Activated gamma-delta T cell treated with Interleukin-2 at 50 U/mL for 16 hours (primary cell): ENCODE data around the gene ZNF800.

Experiments
- DNase-seq: peaks from one replicate; pipeline ENCODE4 v3.0.0-alpha.2; 2020

ZNF800 gene

DNA sequence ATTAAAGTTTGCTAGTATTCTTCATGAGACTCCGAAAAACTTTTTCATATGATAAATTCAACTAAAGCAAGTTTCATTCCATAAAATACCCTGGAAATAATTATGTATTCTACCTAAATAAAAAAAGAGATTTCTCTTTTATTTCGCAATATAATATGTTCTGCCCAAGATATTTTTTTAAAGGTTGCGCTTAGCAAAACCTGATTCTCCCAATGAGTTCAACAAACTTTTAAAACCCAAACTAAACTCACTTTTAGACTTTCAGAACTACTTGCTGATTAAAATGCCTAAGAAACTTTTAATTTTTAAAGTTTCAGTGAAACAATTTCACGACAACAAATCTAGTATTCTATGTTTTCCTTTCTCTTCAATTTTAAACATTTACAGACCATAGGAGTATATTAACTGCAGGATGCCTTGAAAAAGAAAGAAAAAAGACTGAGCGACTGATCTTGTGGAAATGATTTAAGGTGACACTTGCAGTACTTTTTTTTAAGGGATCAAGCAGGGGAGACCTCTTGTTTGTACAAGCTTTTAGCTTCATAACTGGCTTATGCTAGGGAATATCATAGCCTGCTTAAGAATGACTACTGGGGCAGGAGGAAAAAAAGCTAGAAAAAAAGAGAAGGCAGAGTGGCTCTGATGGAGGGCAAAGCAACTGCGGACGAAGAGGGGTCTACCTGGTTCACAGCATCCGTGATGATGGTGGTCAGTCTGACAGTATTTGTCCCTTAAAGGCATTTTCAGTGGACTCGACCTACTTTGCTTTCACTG, 1.5 kb downstream of the ZNF800 start:
- DNase-seq: no peak

GRCh38 chr7:127390186-127390816, 2.2 kb downstream of the ZNF800 start:
- DNase-seq: no peak

- no peak for DNase-seq
Measured at GRCh38 chr7:127389321-127389720, 3.2 kb downstream of the ZNF800 start.

DNA sequence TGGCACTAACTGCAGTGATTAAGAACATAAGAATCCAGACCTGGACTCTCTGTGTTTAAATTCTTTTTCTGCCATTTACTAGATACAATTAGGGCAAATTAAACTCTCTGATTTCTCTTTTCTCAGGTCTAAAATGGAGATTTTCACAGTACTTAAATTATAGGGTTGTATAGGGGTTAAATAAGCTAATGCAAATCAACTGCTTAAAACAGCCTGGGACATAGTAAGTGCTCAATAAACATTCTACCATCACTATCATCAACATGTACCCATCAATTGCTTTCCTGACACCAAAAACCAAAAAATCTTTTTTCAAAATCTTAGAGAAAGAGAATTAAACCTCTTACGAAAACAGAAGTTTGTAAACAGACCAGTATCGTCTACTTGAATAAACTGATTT, 4.5 kb downstream of the ZNF800 start:
- DNase-seq: no peak

DNA sequence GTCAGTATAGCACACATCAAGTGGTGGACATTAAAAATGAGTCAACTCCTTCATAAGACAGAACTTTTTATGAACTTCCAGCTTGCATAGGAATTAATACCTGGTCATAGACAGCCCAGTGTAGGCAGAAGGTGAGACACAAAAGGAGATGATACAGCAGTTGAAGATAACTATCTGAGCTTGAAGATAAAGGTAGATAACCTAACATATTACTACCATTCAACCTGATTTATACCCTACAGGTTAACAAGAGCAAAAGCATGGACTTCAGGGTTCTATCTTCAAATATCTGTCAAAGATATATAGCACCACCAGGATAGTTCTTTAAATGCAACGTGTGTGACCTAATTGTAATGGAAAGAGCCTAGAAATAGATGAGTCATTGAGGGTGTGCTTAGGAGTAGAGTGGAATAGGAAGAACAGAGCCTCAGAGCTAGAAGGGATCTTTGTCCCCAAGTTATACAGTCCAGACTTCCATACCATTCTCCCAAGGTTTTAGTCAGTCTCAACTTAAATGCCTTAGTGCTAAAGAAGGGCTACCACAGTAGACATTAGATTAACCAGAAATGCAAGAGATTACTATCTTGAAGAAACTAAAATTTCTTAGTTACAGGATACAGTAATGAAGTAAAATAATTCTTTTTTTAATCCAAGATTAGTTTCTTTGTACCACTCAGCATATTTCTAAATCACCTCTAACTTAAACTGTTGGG, 9.2 kb downstream of the ZNF800 start:
- no peak for DNase-seq

GRCh38 chr7:127382301-127383085, 10.0 kb downstream of the ZNF800 start:
- no peak for DNase-seq

DNA sequence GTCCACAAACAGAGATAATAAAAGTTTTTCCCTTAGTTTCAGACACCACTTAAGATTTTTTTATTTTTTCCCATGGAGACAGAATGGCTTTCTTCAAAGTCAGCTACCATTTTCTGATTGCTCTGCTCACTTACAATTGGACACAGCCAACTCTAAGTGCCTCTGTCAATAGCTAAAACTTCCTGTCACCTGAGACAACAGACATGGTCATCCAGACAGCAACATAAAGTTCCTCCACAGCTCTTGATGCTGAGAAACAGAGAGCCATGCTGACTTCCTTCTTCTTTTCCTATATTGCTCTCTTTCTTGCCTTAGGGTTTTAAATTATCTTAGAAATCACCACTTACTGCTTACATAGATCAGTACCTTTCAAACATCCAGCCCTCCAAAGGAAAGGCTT, 12.0 kb downstream of the ZNF800 start:
- DNase-seq: no peak

DNA sequence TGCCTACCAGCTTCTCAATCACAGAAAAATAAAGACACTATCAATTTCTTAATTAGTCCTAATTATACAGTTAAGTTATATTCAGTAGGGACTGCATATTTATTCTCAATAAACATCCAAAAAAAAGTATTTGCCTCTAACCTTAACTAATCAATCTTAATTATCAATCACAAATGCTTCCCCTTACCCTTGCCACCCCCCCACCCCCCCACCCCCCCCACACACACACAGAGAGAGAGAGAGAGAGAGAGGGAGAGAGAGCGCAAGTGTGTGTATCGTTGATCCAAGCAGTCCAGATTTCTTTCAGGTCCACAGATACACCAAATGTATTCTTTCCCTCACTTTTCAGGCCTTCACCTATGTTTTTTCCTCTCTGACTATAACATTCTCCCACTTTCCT, 12.9 kb downstream of the ZNF800 start:
- no peak for DNase-seq

GRCh38 chr7:127378537-127378936, 14.0 kb downstream of the ZNF800 start:
- no peak for DNase-seq

- no peak for DNase-seq
Measured at GRCh38 chr7:127377425-127377824, 15.1 kb downstream of the ZNF800 start.

DNA sequence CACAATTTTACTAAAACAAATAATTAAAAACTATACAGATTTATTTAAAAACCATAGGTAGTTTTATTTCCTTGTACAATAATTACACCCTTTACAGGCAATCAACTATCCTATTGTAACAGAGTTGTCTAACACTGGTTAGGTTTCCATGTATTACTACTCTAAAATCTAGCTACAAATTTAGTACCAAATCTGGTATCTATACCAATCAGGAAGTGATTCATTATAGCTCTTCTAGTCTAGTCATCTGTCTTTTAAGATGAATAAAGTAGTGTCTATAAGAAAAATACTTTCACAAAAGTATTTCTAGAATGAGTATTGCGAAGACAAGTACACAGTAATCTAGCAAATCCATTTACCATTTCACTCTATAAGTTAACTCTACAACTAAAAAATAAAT, 16.9 kb downstream of the ZNF800 start:
- no peak for DNase-seq

DNA sequence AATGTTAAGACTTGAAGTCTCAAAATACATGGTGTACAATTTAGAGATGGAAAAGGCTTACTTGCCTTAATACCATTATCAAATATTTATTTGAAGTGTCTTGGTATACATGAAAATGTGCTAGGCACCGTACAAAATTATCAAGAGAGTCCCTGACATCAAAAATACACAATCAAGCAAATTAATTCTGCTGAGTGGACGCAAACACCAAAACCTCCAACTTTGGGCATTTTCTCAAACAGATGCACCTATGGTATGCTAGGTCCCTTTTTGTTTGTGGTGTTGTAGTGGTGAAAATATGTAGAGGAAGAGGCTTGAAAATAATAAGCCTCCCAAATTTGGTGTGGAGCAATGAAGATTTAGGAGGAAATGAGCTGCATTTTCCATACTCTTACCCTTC, 24.8 kb downstream of the ZNF800 start:
- DNase-seq: no peak

DNA sequence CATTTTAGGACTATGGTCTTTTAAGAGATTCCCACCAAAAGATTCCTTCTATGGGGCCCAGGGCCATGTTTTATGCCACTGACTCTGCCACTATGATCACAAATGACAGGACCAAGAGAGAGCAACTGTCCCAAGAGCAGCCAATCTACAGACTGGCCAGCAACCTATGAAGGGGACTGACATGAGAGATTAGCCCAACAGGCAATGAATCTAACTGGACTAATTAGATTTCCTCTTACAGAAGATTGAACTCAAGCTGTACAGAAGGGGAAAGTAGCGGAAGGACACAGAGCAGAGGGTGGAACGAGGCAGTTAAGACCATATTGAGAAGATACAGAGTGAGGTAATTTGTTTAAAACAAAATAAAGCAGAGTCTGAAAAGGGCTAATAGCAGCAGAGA, 25.8 kb downstream of the ZNF800 start:
- no peak for DNase-seq

GRCh38 chr7:127365957-127366315, 26.6 kb downstream of the ZNF800 start:
- no peak for DNase-seq

- no peak for DNase-seq
Measured at GRCh38 chr7:127365164-127365956, 27.1 kb downstream of the ZNF800 start.

DNA sequence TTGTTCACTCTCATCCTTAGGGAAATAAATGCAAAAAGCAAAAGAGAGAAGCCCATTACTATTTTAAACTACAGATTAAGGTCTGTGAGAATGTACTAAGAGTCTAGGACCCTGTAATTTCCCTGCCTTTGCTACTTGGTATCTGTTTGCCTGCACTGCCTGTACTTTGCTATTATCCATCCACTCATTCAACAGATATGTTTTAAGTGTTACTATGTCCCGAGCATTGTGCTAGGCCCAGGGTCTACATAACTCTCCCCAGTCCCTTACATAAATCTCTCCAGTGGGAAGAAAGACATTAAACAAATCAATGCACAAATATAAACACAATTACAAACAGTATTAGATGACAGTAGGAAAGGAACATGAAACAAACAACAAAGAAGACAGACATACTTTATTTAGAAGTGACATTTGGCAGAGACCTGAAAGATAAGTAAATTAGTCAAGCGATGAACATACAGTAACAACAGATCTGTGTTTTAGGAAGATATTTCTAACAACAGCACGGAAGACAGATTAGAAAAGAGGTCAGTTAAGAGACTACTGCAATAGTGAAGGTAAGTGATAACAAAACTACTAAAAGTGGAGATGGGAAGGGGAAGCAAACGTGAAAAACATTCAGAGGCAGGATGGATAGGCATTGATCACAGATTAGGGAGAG, 30.0 kb downstream of the ZNF800 start:
- DNase-seq: no peak

DNA sequence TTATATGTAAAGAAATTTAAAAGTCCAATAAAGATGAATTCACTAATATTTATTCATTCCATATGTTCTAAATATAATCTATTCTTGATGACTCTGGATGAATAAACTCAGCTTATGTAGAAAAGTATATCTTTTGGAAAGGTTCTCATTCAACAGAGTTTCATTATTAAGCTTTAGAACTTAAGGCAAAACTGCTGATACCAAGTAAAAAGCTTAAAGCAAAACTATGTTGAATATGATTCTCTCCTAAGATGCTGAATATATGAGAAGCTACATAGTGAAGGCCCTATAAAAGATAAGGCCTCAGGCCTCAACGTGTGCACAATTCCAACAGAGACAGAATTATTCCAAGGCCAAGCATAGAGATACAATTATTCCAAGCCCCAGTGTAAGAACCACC, 30.8 kb downstream of the ZNF800 start:
- DNase-seq: no peak

- no peak for DNase-seq
Measured at GRCh38 chr7:127359011-127359410, 33.5 kb downstream of the ZNF800 start.

DNA sequence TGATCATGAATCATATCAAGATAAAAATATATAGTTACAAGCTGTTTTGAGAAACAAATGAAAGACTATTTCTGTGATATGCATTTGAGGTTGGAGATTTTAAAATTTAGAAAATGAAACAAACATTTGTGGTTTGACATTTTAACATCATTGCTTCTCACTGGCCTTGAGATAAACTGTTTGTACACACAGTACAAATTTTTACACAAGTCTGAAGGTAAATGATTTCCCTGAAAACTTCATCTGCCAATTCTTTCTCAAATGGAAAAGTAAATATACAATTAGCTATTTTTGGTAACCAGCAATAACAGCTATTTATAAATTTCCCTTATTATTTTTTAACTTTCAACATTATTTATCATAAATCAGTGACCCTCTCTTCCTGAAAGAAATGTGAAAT, 38.6 kb downstream of the ZNF800 start:
- no peak for DNase-seq

DNA sequence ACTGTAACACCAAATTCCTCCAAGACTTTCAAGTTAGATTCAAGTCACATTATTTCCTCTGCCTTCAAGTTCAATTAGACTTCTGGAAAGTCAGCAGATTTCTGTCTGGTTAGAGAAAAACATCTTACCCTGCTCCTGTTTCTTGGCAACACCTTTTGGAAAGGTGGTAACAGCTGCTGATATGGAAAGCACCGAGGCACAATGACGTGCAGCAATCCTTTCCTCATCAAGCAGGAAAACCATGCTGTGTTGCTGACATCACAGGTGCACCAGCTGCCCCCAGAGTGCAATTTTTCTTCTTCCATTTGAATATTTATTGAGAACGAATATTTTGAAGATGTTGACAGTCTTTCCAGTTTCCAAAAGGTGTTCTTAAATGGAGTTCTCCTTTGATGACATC, 41.9 kb downstream of the ZNF800 start:
- DNase-seq: no peak

DNA sequence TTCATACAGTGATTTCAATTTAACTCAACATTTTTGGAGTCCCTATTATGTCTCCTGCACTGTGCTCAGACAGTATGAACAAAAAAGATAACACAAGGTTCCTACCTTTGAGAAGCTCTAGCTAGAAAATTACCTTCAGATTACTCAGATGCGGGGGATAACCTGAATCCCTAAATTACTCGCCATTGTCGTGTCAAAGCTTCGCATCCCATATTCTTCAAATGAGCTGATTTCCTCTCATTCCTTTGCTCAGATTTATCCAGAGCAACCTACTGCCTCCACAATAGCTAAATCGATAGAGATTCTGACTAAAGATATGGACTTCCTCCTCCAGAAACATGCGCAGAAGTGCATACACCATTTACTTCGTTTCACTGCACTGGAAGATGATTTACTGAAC, 42.6 kb downstream of the ZNF800 start:
- DNase-seq: no peak

GRCh38 chr7:127348247-127348631, 44.3 kb downstream of the ZNF800 start:
- DNase-seq: no peak
